ENCODE data around the gene USP33. TPM values are rescaled to one million over a fixed set of nuclear protein-coding genes. Genes with fewer than 3 reads are reported as not detected.
A peak's percentile ranks its signal among the peaks of the same experiment; 100 is the strongest.

USP33 gene
- total and polyA plus RNA-seq, 2 of the 13 experiments (the other 11 are each of a cell fraction or from before 2014, with no cell fraction given): 32.0 to 49.1 TPM

GRCh38 chr1:77779529-77780281 is 20.1 kb upstream of the USP33 start, which contains the start of gene MIGA1:
TSS of gene MIGA1 (plus strand) at chr1:77779649. CDS start at chr1:77783253, 3,604 bp downstream.
- peak within 1 kb of the TSS; percentile 72 for H3K9ac ChIP-seq (ENCODE audit: insufficient read depth, low read depth, low read length)
- CTCF ChIA-PET (ENCODE audit: low intra/inter-chr PET ratio, low total read pairs): interaction anchor here (1.1 kb wide), 1 partner anchor 334 kb away, joined by 3 read pairs; no protein-coding TSS in a partner anchor
- peak within 1 kb of the TSS; percentile 79 for H3K4me2 ChIP-seq (ENCODE audit: low read depth, low read length)
- H4K20me1 ChIP-seq (ENCODE audit: insufficient read depth, low read length): no peaks in the 10 kb centered on the region
- peak within 1 kb of the TSS; percentile 24 for H3K27ac ChIP-seq (ENCODE audit: extremely low read length, insufficient read depth, low read length)
- DNase-seq (ENCODE audit: low spot score): peak; percentile 83
- peak within 1 kb of the TSS; percentile 98 for H2AFZ ChIP-seq (ENCODE audit: low read length)
- H3K4me1 ChIP-seq (ENCODE audit: insufficient read depth, low read length): peaks cover 23% of the 10 kb centered on the region
- 0 out of 5 replicates have a peak, but pooled peaks cover 0 to 8% of the 10 kb centered on the region in 2 experiments for H3K36me3 ChIP-seq (replicated peaks in 1 of 2; ENCODE audit: control insufficient read depth in 1 of 2, insufficient read depth in 2 of 2, low read length in 2 of 2)
- peaks cover 13% of the 10 kb centered on the region for H3K79me2 ChIP-seq (ENCODE audit: insufficient read depth, low read length)
- POLR2A ChIA-PET: interaction anchor here (0.6 to 1.5 kb wide), 7 partner anchors 15 to 199 kb away, joined by 3 to 10 read pairs (median 4); partner anchors contain the start of genes FUBP1, NEXN and USP33
- no TSS peak for BruUV-seq (replicated peaks)
- in situ Hi-C loops (cut with HindIII; ENCODE audit: extremely low pct_ligation_motif_present, low pct_unique_long_range_greater_than_20kb) (loop anchor here (10.0 kb wide), 1 partner anchor 65 kb away; no protein-coding TSS in a partner anchor), intact Hi-C loops (cut with micrococcal nuclease; ENCODE audit: unreplicated experiment) (no loop called here)
- peak; percentile 81 for FAIRE-seq
- WGBS (ENCODE audit: low lambda C conversion rate): under 1% methylated on average over 19 of the region's 40 CpGs
- peak within 1 kb of the TSS; percentile 88 to 97 (median 89) for H3K4me3 ChIP-seq (replicated peaks in 1 of 3; ENCODE audit: insufficient read depth in 1 of 3, low read depth in 2 of 3, low read length in 3 of 3)
- no peaks in the 10 kb centered on the region for H3K9me3 ChIP-seq (ENCODE audit: low read length)
- peak; percentile 98 for ATAC-seq
- H3K27me3 ChIP-seq (ENCODE audit: control insufficient read depth in 1 of 2, insufficient read depth in 2 of 2, low read length in 2 of 2): no peaks in the 10 kb centered on the region; a peak in 1 of 5 replicates
- TF ChIP-seq, protein P1, sequence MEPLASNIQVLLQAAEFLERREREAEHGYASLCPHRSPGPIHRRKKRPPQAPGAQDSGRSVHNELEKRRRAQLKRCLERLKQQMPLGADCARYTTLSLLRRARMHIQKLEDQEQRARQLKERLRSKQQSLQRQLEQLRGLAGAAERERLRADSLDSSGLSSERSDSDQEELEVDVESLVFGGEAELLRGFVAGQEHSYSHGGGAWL (CRISPR knock-in tag; IDR thresholded peaks at IDR 0.05): 0 out of 2 replicates have a peak, but pooled peaks have one; percentile 53
- TF ChIP-seq KLF6 (CRISPR knock-in tag; IDR thresholded peaks at IDR 0.05) (0 out of 2 replicates have a peak, but pooled peaks have one; percentile 26), GPN1 (CRISPR knock-in tag; IDR thresholded peaks at IDR 0.05; ENCODE audit: borderline replicate concordance) (no peak), ZNF20 (CRISPR knock-in tag; IDR thresholded peaks at IDR 0.05) (no peak), ZKSCAN5 (CRISPR knock-in tag; IDR thresholded peaks at IDR 0.05) (no peak), PREB (CRISPR knock-in tag; IDR thresholded peaks at IDR 0.05) (no peak), SOX13 (IDR thresholded peaks at IDR 0.05) (no peak), SOX13 (CRISPR knock-in tag; conservative IDR thresholded peaks at IDR 0.05 in 1 of 2, IDR thresholded peaks at IDR 0.05 in 1 of 2) (no peak), ZFYVE20 (CRISPR knock-in tag; IDR thresholded peaks at IDR 0.05; ENCODE audit: borderline replicate concordance, low read depth) (no peak), SNAPC2 (CRISPR knock-in tag; IDR thresholded peaks at IDR 0.05) (no peak), ZFX (CRISPR knock-in tag; IDR thresholded peaks at IDR 0.05; ENCODE audit: low read depth) (peak; percentile 95), ZNF782 (CRISPR knock-in tag; IDR thresholded peaks at IDR 0.05; ENCODE audit: borderline replicate concordance) (no peak; the same call in 1 of the 2 replicates), SP2 (CRISPR knock-in tag; IDR thresholded peaks at IDR 0.05) (no peak), HNRNPUL1 (IDR thresholded peaks at IDR 0.05; ENCODE audit: low read depth, low read length) (no peak), ZNF430 (CRISPR knock-in tag; IDR thresholded peaks at IDR 0.05) (peak; percentile 85), KDM4B (CRISPR knock-in tag; IDR thresholded peaks at IDR 0.05) (0 out of 2 replicates have a peak, but pooled peaks have one; percentile 5), CREBL2 (CRISPR knock-in tag; IDR thresholded peaks at IDR 0.05; ENCODE audit: borderline replicate concordance) (0 out of 2 replicates have a peak, but pooled peaks have one; percentile 40), ARNT2 (CRISPR knock-in tag; IDR thresholded peaks at IDR 0.05; ENCODE audit: low read depth) (no peak), GLI4 (CRISPR knock-in tag; IDR thresholded peaks at IDR 0.05; ENCODE audit: borderline replicate concordance) (no peak), SP140L (CRISPR knock-in tag; IDR thresholded peaks at IDR 0.05; ENCODE audit: borderline replicate concordance) (no peak), ZNF678 (CRISPR knock-in tag; IDR thresholded peaks at IDR 0.05) (no peak), ZNF672 (CRISPR knock-in tag; IDR thresholded peaks at IDR 0.05) (no peak)
- TF ChIP-seq, protein P2, sequence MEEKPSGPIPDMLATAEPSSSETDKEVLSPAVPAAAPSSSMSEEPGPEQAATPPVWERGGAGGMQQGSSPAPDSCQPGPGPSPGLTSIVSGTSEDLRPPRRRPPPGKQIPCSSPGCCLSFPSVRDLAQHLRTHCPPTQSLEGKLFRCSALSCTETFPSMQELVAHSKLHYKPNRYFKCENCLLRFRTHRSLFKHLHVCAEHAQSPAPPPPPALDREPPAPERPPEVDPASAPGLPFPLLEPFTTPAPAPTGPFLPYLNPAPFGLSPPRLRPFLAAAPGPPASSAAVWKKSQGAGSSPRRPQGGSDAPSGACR (CRISPR knock-in tag; IDR thresholded peaks at IDR 0.05): no peak
